ENCODE results near the gene IFNLR1. TPM values are rescaled to one million over a fixed set of nuclear protein-coding genes. Genes with fewer than 3 reads are reported as not detected.
A peak's percentile ranks its signal among the peaks of the same experiment; 100 is the strongest.

Gene IFNLR1
- total and polyA plus RNA-seq, 9 of the 15 experiments (the other 6 are each of a cell fraction or from before 2014, with no cell fraction given), result not detected

DNA sequence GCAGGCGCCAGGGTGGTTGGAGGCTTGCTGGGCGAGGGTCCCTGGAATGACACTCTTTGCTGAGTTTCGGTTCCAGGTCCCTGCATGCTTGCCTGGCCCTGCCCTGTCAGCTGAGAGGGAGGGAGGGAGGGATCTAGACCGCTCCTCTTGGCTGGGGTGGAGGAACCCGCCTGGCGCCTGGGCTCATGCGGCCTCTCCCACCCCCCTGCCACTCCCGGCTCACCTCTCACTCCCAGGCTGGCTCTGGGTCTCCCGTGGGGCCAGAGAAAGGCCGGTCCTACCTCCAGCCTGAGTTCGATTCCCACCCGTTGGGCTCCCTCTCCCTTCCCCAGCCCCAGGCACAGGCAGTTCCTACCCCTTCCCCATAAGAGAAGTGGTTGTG is 19.0 kb upstream of the IFNLR1 start (continued):
- TF ChIP-seq SAFB (IDR thresholded peaks at IDR 0.05; ENCODE audit: borderline replicate concordance, low read depth, low read length), result no peak
- TF ChIP-seq FOXK2 (conservative IDR thresholded peaks at IDR 0.05 in 1 of 2, IDR thresholded peaks at IDR 0.05 in 1 of 2; ENCODE audit: low read depth in 2 of 2), result no peak
- TF ChIP-seq NR3C1 (CRISPR knock-in tag; IDR thresholded peaks at IDR 0.05), result no peak

DNA sequence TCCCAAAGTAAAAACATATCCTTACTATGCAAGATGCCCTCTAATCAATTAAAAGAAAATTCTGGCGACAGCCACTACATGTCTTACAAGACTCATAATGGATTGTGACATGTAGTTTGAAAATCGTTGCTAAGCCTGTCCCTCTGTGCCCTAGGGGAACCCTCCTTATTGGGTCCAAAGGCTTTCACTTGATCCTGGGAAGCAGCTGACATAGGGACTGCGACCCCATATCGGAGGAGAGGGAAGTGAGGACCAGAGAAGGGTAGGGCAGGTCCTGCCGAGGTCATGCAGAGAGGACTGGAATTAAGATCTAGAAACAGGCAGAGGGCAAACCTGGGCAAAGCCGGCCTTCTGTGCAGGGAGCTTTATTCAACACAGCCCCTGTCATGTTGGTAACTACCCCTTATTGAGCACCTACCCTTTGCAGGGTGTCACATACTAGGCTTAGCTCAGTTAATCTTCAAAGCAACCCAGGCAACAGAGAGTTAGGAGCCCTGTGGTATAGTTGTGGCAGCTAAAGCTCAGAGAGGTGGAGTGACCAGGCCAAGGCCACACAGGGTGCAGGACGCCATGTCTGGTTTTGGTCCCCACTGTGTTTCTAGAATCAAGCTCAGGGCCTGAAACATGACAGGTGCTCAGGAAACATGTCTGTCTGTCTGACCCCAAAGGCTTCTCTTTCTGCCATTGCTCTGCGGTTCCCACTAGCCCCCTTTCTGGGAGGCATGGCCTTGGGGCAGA is 18.4 kb upstream of the IFNLR1 start:
- intact Hi-C loops (cut with micrococcal nuclease), result no loop called here
- peaks cover 0 to 3% of the 10 kb centered on the region in 2 experiments; a peak in 1 of 5 replicates for H3K4me1 ChIP-seq (replicated peaks in 1 of 2; ENCODE audit: control insufficient read depth in 2 of 2, insufficient read depth in 2 of 2, low read length in 2 of 2)
- no peak for FAIRE-seq

More for the DNA sequence above, 18.4 kb upstream of the IFNLR1 start:
- Histone ChIP-seq H3K9me1 (ENCODE audit: control insufficient read depth, insufficient read depth, low read length) (no peaks in the 10 kb centered on the region), H3K79me2 (ENCODE audit: control insufficient read depth, insufficient read depth, low read length) (no peaks in the 10 kb centered on the region), H3K4me2 (ENCODE audit: insufficient read depth, low read length) (no peak overlapping the region), H3K9ac (ENCODE audit: insufficient read depth in 1 of 2, low read depth in 2 of 2, low read length in 2 of 2) (peak overlapping the region in 1 of 2 experiments; percentile 18; a peak in 1 of 4 replicates), H3K27me3 (ENCODE audit: control insufficient read depth in 2 of 2, insufficient read depth in 2 of 2, low read length in 2 of 2) (peaks cover 23 to 59% of the 10 kb centered on the region in 2 experiments; a peak in 4 of 5 replicates), H3K36me3 (ENCODE audit: control insufficient read depth, insufficient read depth, low read length) (no peaks in the 10 kb centered on the region), H3K9me3 (replicated peaks; ENCODE audit: control insufficient read depth, insufficient read depth, low read depth, low read length) (no peaks in the 10 kb centered on the region), H3K4me3 (no peak overlapping the region), H2AFZ (ENCODE audit: low read depth, low read length) (no peak overlapping the region), H3K27ac (ENCODE audit: extremely low read depth, low read depth, low read length) (no peak overlapping the region), H4K20me1 (replicated peaks; ENCODE audit: control insufficient read depth, insufficient read depth, low read length) (peaks cover 3% of the 10 kb centered on the region; the same call in 1 of the 2 replicates)
- no TSS peak for BruUV-seq (replicated peaks)
- DNase-seq (ENCODE audit: extremely low read depth in 1 of 4, low spot score in 3 of 4) (no peak), ATAC-seq (no peak)
- POLR2A ChIA-PET, result interaction anchor here (0.5 to 1.1 kb wide), 4 partner anchors 49 to 255 kb away, joined by 3 read pairs; no protein-coding TSS in a partner anchor
- CTCF ChIA-PET (ENCODE audit: low intra/inter-chr PET ratio), result interaction anchor here (0.6 kb wide), 1 partner anchor 668 kb away, joined by 4 read pairs; no protein-coding TSS in a partner anchor
- in situ Hi-C loops (cut with MboI), result loop anchor here (10.0 kb wide), 1 partner anchor 429 kb away; no protein-coding TSS in a partner anchor
- TF ChIP-seq ZNF583 (CRISPR knock-in tag; IDR thresholded peaks at IDR 0.05) (no peak), ZFP36 (IDR thresholded peaks at IDR 0.05; ENCODE audit: low read depth, low read length, partially characterized antibody) (peak; percentile 47), ZNF445 (CRISPR knock-in tag; IDR thresholded peaks at IDR 0.05; ENCODE audit: low read depth) (no peak), POLR2A (conservative IDR thresholded peaks at IDR 0.05) (no peak), XRCC5 (IDR thresholded peaks at IDR 0.05; ENCODE audit: low read depth, low read length) (no peak), YY1 (IDR thresholded peaks at IDR 0.05; ENCODE audit: borderline replicate concordance in 1 of 3, control insufficient read depth in 1 of 3, extremely low read depth in 1 of 3, insufficient read depth in 3 of 3, insufficient read length in 1 of 3, insufficient replicate concordance in 2 of 3, low read depth in 1 of 3, low read length in 2 of 3) (peak in 1 of 3 experiments; percentile 14), RBM25 (IDR thresholded peaks at IDR 0.05; ENCODE audit: low read depth, low read length, severe bottlenecking) (peak; percentile 40)
- 1% methylated on average over 8 of the region's 8 CpGs for WGBS (ENCODE audit: insufficient coverage, low coverage, missing lambda C conversion rate)

Measured in K562 (cell line).